HEK293 (cell line): ENCODE results near the gene VPS54.

Experiments
- ZBTB44 ChIP-seq: fragments of 450-650 bp; IDR thresholded peaks from 2 replicates; pipeline ENCODE4 v1.5.1; 2018; ENCODE audit warnings: missing biosample characterization, mild to moderate bottlenecking, missing genetic modification characterization
- ZNF114 ChIP-seq: fragments of 450-650 bp; formaldehyde crosslinking; IDR thresholded peaks from 2 replicates; pipeline ENCODE4 v1.5.0; 2017; ENCODE audit warnings: missing biosample characterization, missing genetic modification characterization
- ZNF792 ChIP-seq: fragments of 450-650 bp; formaldehyde crosslinking; IDR thresholded peaks from 2 replicates; pipeline ENCODE4 v1.5.1; 2016; ENCODE audit warnings: missing biosample characterization, missing genetic modification characterization

- no peak for TF ChIP-seq ZNF114
- TF ChIP-seq ZNF792 (tag by site-specific recombination) = no peak
- TF ChIP-seq ZBTB44 (tag by site-specific recombination) = no peak
Observed at GRCh38 chr2:64063924-64064331, 44.7 kb upstream of the VPS54 start.
